SK-N-SH (cell line): ENCODE results near the gene SLC37A3. TPM values are rescaled to one million over a fixed set of nuclear protein-coding genes. Genes with fewer than 3 reads are reported as not detected.

Experiments used
- CTCF ChIA-PET: fragments of 300-600, 350-600 bp; formaldehyde crosslinking; extraction: SDS; loops from one replicate; lab custom pipeline; 2021; lab: Yijun Ruan, JAX
- POLR2A ChIA-PET: fragments of 350-600 bp; sonication (Branson Sonifier 250); formaldehyde crosslinking; extraction: SDS; loops from one replicate; lab custom pipeline; 2020; ENCODE audit warnings: antibody characterized with exemption, inconsistent platforms; lab: Yijun Ruan, JAX
- DNase-seq: peaks from one replicate; pipeline ENCODE4 v3.0.0; 2012
- H2AFZ ChIP-seq: fragments of 200-600 bp; sonication (generic); 2 replicates; pipeline ENCODE4 v1.8.1; 2016; ENCODE audit warnings: antibody characterized with exemption, mild to moderate bottlenecking, low read depth
- H3F3A ChIP-seq: fragments of 200-600 bp; sonication (generic); replicated peaks from 2 replicates; pipeline ENCODE3; 2016; ENCODE audit warnings: antibody characterized with exemption, mild to moderate bottlenecking; ENCODE audit not compliant: insufficient read depth
- H3K27ac ChIP-seq, 2 experiments: fragments of 200-500 bp in 1 of 2; fragments of 200-600 bp in 1 of 2; sonication (Bioruptor generic) in 1 of 2; sonication (generic), shearing (Covaris generic) in 1 of 2; 2 replicates each; pipeline versions ENCODE4 v1.5.1 to v1.6.1; 2014 to 2016; ENCODE audit warnings: low read depth in 2 of 2, inconsistent platforms in 1 of 2, low read length in 1 of 2, mild to moderate bottlenecking in 1 of 2, mixed read lengths in 1 of 2
- H3K27me3 ChIP-seq: fragments of 200-600 bp; sonication (generic), shearing (Covaris generic); 2 replicates; pipeline ENCODE4 v1.6.1; 2016; ENCODE audit warnings: mixed run types; ENCODE audit not compliant: insufficient read depth
- H3K36me3 ChIP-seq, 2 experiments: fragments of 200-500 bp in 1 of 2; fragments of 200-600 bp in 1 of 2; sonication (Bioruptor generic) in 1 of 2; sonication (generic) in 1 of 2; replicated peaks in 1 of 2; 2 replicates each; pipeline versions ENCODE3 to v1.5.1; 2014 to 2016; ENCODE audit warnings: low read length in 1 of 2, mild to moderate bottlenecking in 1 of 2; ENCODE audit not compliant: insufficient read depth in 2 of 2, control insufficient read depth in 1 of 2
- H3K4me1 ChIP-seq, 2 experiments: fragments of 200-500 bp in 1 of 2; fragments of 200-600 bp in 1 of 2; sonication (Bioruptor generic) in 1 of 2; sonication (generic), shearing (Covaris generic) in 1 of 2; 2 replicates each; pipeline versions ENCODE4 v1.5.1 to v1.6.1; 2014 to 2016; ENCODE audit warnings: low read depth in 1 of 2, low read length in 1 of 2, mixed run types in 1 of 2; ENCODE audit not compliant: insufficient read depth in 2 of 2, control insufficient read depth in 1 of 2
- H3K4me2 ChIP-seq: fragments of 200-600 bp; sonication (generic), shearing (Covaris generic); 2 replicates; pipeline ENCODE4 v1.6.1; 2017; ENCODE audit warnings: mixed run types
- H3K4me3 ChIP-seq, 2 experiments: fragments of 200-500 bp in 1 of 2; fragments of 200-600 bp in 1 of 2; sonication (Bioruptor generic) in 1 of 2; sonication (generic), shearing (Covaris generic) in 1 of 2; 2 replicates each; pipeline versions ENCODE4 v1.5.1 to v1.8.1; 2014 to 2016; ENCODE audit warnings: low read depth in 2 of 2, inconsistent platforms in 1 of 2, low read length in 1 of 2, mild to moderate bottlenecking in 1 of 2, mixed read lengths in 1 of 2, moderate library complexity in 1 of 2
- H3K79me2 ChIP-seq: fragments of 200-600 bp; sonication (generic); 2 replicates; pipeline ENCODE4 v1.8.1; 2017; ENCODE audit warnings: mild to moderate bottlenecking; ENCODE audit not compliant: insufficient read depth
- H3K9ac ChIP-seq: fragments of 200-600 bp; sonication (generic); 2 replicates; pipeline ENCODE4 v1.6.1; 2017; ENCODE audit warnings: mixed run types
- H3K9me2 ChIP-seq: fragments of 200-600 bp; sonication (generic); 2 replicates; pipeline ENCODE4 v1.6.1; 2017; ENCODE audit warnings: mixed run types
- H3K9me3 ChIP-seq: fragments of 200-600 bp; sonication (generic); 2 replicates; pipeline ENCODE4 v1.6.1; 2017; ENCODE audit warnings: mixed run types, mild to moderate bottlenecking, moderate library complexity
- H4K20me1 ChIP-seq: fragments of 200-600 bp; sonication (generic); 2 replicates; pipeline ENCODE4 v1.6.1; 2017; ENCODE audit warnings: mild to moderate bottlenecking, mixed run types; ENCODE audit not compliant: insufficient read depth
- CHD2 ChIP-seq: fragments of 150-350 bp; IDR thresholded peaks from 2 replicates; pipeline ENCODE4 v1.6.1; 2018; ENCODE audit warnings: low read length; ENCODE audit not compliant: partially characterized antibody
- CTCF ChIP-seq: fragments of 200-600 bp; sonication (generic); IDR thresholded peaks from 2 replicates; pipeline ENCODE4 v1.6.1; 2017; ENCODE audit warnings: antibody characterized with exemption, mild to moderate bottlenecking, moderate library complexity
- ELF1 ChIP-seq: IDR thresholded peaks from 2 replicates; pipeline ENCODE4 v1.4.0; 2012
- EP300 ChIP-seq, 2 experiments: IDR thresholded peaks; 2 replicates each; pipeline versions ENCODE4 v1.4.0 to v1.6.1; 2012; ENCODE audit warnings: borderline replicate concordance in 1 of 2, low read depth in 1 of 2, low read length in 1 of 2
- EZH2phosphoT487 ChIP-seq: fragments of 200-600 bp; sonication (generic); IDR thresholded peaks from 2 replicates; pipeline ENCODE4 v1.6.1; 2017; ENCODE audit warnings: low read depth, mixed run types, mild to moderate bottlenecking, antibody characterized with exemption, moderate library complexity, borderline replicate concordance
- FOSL2 ChIP-seq: IDR thresholded peaks from 2 replicates; pipeline ENCODE4 v1.4.0; 2012; ENCODE audit warnings: low read depth, mild to moderate bottlenecking, moderate library complexity, borderline replicate concordance
- FOXJ3 ChIP-seq: sonication (generic); formaldehyde crosslinking; IDR thresholded peaks from 2 replicates; pipeline ENCODE4 v1.5.1; 2020; ENCODE audit warnings: mild to moderate bottlenecking, missing genetic modification reagents
- FOXM1 ChIP-seq: IDR thresholded peaks from 2 replicates; pipeline ENCODE4 v1.4.0; 2012; ENCODE audit warnings: low read depth, mild to moderate bottlenecking
- GABPA ChIP-seq: IDR thresholded peaks from 2 replicates; pipeline ENCODE4 v1.4.0; 2012; ENCODE audit warnings: low read depth, mild to moderate bottlenecking
- GATA2 ChIP-seq: sonication (generic); formaldehyde crosslinking; IDR thresholded peaks from 2 replicates; pipeline ENCODE4 v1.5.0; 2020; ENCODE audit warnings: mild to moderate bottlenecking, missing genetic modification reagents
- IRF3 ChIP-seq: fragments of 150-350 bp; IDR thresholded peaks from 2 replicates; pipeline ENCODE4 v1.6.1; 2016; ENCODE audit warnings: mild to moderate bottlenecking, low read depth, low read length
- JUND ChIP-seq: IDR thresholded peaks from 2 replicates; pipeline ENCODE4 v1.4.0; 2012
- MAX ChIP-seq: IDR thresholded peaks from 2 replicates; pipeline ENCODE4 v1.4.0; 2012; ENCODE audit warnings: low read depth
- NFIC ChIP-seq: IDR thresholded peaks from 2 replicates; pipeline ENCODE4 v1.4.0; 2012; ENCODE audit warnings: borderline replicate concordance
- NRF1 ChIP-seq: IDR thresholded peaks from 2 replicates; pipeline ENCODE4 v1.6.1; 2012; ENCODE audit warnings: low read depth, mild to moderate bottlenecking, low read length
- PBX3 ChIP-seq: IDR thresholded peaks from 2 replicates; pipeline ENCODE4; 2012
- POLR2AphosphoS5 ChIP-seq: IDR thresholded peaks from 2 replicates; pipeline ENCODE4 v1.6.1; 2012; ENCODE audit warnings: low read depth, low read length
- RAD21 ChIP-seq: IDR thresholded peaks from 2 replicates; pipeline ENCODE4 v1.6.1; 2012; ENCODE audit warnings: mild to moderate bottlenecking, low read length
- RCOR1 ChIP-seq: fragments of 150-350 bp; IDR thresholded peaks from 2 replicates; pipeline ENCODE4 v1.6.1; 2017; ENCODE audit warnings: antibody characterized with exemption, low read length
- REST ChIP-seq: IDR thresholded peaks from 2 replicates; pipeline ENCODE4 v1.6.1; 2012; ENCODE audit warnings: mild to moderate bottlenecking, low read depth, low read length, moderate library complexity
- RFX5 ChIP-seq: IDR thresholded peaks from 2 replicates; pipeline ENCODE4 v1.6.1; 2012; ENCODE audit warnings: mild to moderate bottlenecking, improper control_type of control experiment, low read length
- RXRA ChIP-seq: IDR thresholded peaks from 2 replicates; pipeline ENCODE4 v1.4.0; 2012; ENCODE audit warnings: low read depth, mild to moderate bottlenecking, borderline replicate concordance
- SIN3A ChIP-seq: IDR thresholded peaks from 2 replicates; pipeline ENCODE4 v1.6.1; 2012; ENCODE audit warnings: low read depth, mild to moderate bottlenecking, low read length, moderate library complexity, borderline replicate concordance
- TAF1 ChIP-seq: IDR thresholded peaks from 2 replicates; pipeline ENCODE4 v1.6.1; 2012; ENCODE audit warnings: low read depth, mild to moderate bottlenecking, low read length, moderate library complexity, borderline replicate concordance
- TCF12 ChIP-seq: IDR thresholded peaks from 2 replicates; pipeline ENCODE4 v1.4.0; 2012
- TEAD4 ChIP-seq: IDR thresholded peaks from 2 replicates; pipeline ENCODE4 v1.4.0; 2012; ENCODE audit warnings: mild to moderate bottlenecking, borderline replicate concordance; ENCODE audit not compliant: insufficient read depth
- USF1 ChIP-seq: IDR thresholded peaks from 2 replicates; pipeline ENCODE4 v1.4.0; 2012; ENCODE audit warnings: low read depth, borderline replicate concordance
- WGBS: methylation state at CpG from one replicate; pipeline ENCODE4 v1.1.6; 2017; ENCODE audit warnings: low lambda C conversion rate; 5-methylcytosine and 5-hydroxymethylcytosine counted together
- polyA plus RNA-seq, 3 experiments: library from polyadenylated mRNA; depleted of rRNA; stranded (reverse); fragments of >200 nt; gene quantifications; 2 replicates each; pipeline ENCODE4 v1.2.3, GENCODE V29; 2012

Gene SLC37A3
- polyA plus RNA-seq, 1 of the 3 experiments (the other 2 are of a cell fraction): 53.3 TPM

- peak; percentile 82 for DNase-seq
- H2AFZ ChIP-seq: no peak overlapping the region
- no peaks in the 10 kb centered on the region for H3K79me2 ChIP-seq
- H3K4me3 ChIP-seq: no peak overlapping the region
- H3K9ac ChIP-seq: no peak overlapping the region
- 83% methylated on average over 5 of the region's 5 CpGs for WGBS
- H3K36me3 ChIP-seq: peaks cover 37 to 60% of the 10 kb centered on the region in 2 experiments
- ChIA-PET CTCF (interaction anchor here (0.6 to 0.7 kb wide), 2 partner anchors 52 to 97 kb away, joined by 3 read pairs; no protein-coding TSS in a partner anchor), POLR2A (interaction anchor here (0.5 to 0.7 kb wide), 2 partner anchors 170 to 810 kb away, joined by 4 read pairs; no protein-coding TSS in a partner anchor)
- H4K20me1 ChIP-seq: no peaks in the 10 kb centered on the region
- peak overlapping the region in 1 of 2 experiments; percentile 48; a peak in 2 of 4 replicates for H3K27ac ChIP-seq
- H3K27me3 ChIP-seq: no peaks in the 10 kb centered on the region
- H3F3A ChIP-seq: peaks cover 12% of the 10 kb centered on the region
- peaks cover 8 to 30% of the 10 kb centered on the region in 2 experiments; a peak in 3 of 4 replicates for H3K4me1 ChIP-seq
- no peaks in the 10 kb centered on the region for H3K9me3 ChIP-seq
- no peak overlapping the region for H3K4me2 ChIP-seq
- no peaks in the 10 kb centered on the region for H3K9me2 ChIP-seq
- TF ChIP-seq EZH2phosphoT487 (no peak), FOSL2 (no peak), REST (no peak), SIN3A (no peak), GABPA (no peak), MAX (no peak), RCOR1 (peak; percentile 89), CHD2 (peak; percentile 81), POLR2AphosphoS5 (no peak), EP300 (IDR thresholded peaks at IDR 0.05; ENCODE audit: borderline replicate concordance in 1 of 2, low read depth in 1 of 2, low read length in 1 of 2) (peak in 1 of 2 experiments; percentile 86; a peak in 2 of 4 replicates), GATA2 (CRISPR knock-in tag) (peak; percentile 99), NRF1 (no peak), TCF12 (peak; percentile 63), RXRA (no peak), IRF3 (no peak), USF1 (no peak), JUND (no peak), CTCF (no peak), RAD21 (no peak; the same call in 1 of the 2 replicates), FOXM1 (no peak), ELF1 (no peak), PBX3 (no peak), RFX5 (no peak), NFIC (no peak), TAF1 (no peak), FOXJ3 (CRISPR knock-in tag) (peak; percentile 77), TEAD4 (no peak)
These were observed 51.1 kb downstream of the SLC37A3 start for GRCh38 chr7:140347218-140347617.
